AG04450 (cell line): ENCODE measurements around the gene GSC2. TPM values are rescaled to one million over a fixed set of nuclear protein-coding genes. Genes with fewer than 3 reads are reported as not detected.
A peak's percentile ranks its signal among the peaks of the same experiment; 100 is the strongest.

ENCODE experiments used
- CTCF ChIA-PET: fragments of 300-600, 350-600 bp; formaldehyde crosslinking; extraction: SDS; loops from one replicate; lab custom pipeline; 2022; ENCODE audit warnings: antibody characterized with exemption, inconsistent platforms; lab: Charles Lee
- POLR2A ChIA-PET: fragments of 350-600 bp; formaldehyde crosslinking; extraction: SDS; loops from one replicate; lab custom pipeline; 2021; ENCODE audit warnings: antibody characterized with exemption, inconsistent platforms; lab: Yijun Ruan, JAX
- DNase-seq: peaks from one replicate; pipeline ENCODE4 v3.0.0-alpha.2; 2011; ENCODE audit warnings: low read depth, low spot score
- H3K27ac ChIP-seq: one replicate; pipeline ENCODE4 v1.5.1; 2012; ENCODE audit warnings: low read depth, low read length, control low read depth
- H3K27me3 ChIP-seq: one replicate; pipeline ENCODE4 v1.6.0; 2012; ENCODE audit warnings: low read length; ENCODE audit not compliant: control insufficient read depth, insufficient read depth
- H3K4me3 ChIP-seq: 2 replicates; pipeline ENCODE4 v1.5.1; 2011; ENCODE audit warnings: mild to moderate bottlenecking, low read depth, low read length, control low read depth
- H3K9me3 ChIP-seq: 2 replicates; pipeline ENCODE4 v1.5.1; 2012; ENCODE audit warnings: low read length; ENCODE audit not compliant: control insufficient read depth, insufficient read depth
- polyA plus RNA-seq: library from polyadenylated mRNA; depleted of rRNA; stranded (reverse); fragments of >200 nt; gene quantifications from 2 replicates; pipeline ENCODE4 v1.2.3, GENCODE V29; 2011
- TF ChIP-seq, protein P1 (sequence below): IDR thresholded peaks from 2 replicates; pipeline ENCODE4 v1.5.1; 2011; ENCODE audit warnings: low read depth, low read length, control low read depth, inconsistent platforms

GSC2 gene
- polyA plus RNA-seq, 1 experiment = not detected

DNA sequence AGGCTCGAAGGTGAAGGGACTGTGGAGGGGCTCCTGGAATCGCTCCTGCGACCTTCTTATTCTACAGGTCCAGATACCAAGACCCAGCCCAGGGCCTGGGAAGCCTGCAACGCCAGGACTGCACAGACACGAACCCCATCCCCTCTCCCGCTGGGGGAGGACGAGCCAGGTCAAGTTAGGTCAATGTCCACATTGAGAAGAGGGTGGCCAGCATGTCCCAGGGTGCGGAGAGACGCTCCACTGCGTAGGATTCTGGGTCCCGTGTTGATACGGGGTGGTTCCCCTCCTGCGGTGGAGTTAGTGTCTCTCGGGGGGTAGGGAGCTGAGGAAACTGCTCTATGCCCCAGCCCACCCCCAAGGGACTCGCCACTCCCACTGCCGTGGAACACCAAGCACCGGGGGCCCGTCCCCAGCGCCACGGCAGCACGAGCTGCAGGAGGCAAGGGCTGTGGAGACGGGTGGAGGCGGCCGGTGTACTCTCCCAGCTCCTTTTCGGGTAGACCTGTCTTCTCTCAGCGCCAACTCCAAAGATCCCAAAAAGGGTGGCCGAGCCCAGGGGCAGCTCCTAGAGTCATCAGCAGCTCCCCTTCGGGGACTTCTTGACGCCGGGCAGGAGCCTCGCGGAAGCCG lies 1.6 kb downstream of the GSC2 start:
- peaks cover 11% of the 10 kb centered on the region for H3K9me3 ChIP-seq
- POLR2A ChIA-PET = no interaction called here
- no peak overlapping the region for H3K27ac ChIP-seq
- CTCF ChIA-PET = no interaction called here
- DNase-seq = no peak
- H3K4me3 ChIP-seq = no peak overlapping the region
- peaks cover 53% of the 10 kb centered on the region for H3K27me3 ChIP-seq
- TF ChIP-seq, protein P1, sequence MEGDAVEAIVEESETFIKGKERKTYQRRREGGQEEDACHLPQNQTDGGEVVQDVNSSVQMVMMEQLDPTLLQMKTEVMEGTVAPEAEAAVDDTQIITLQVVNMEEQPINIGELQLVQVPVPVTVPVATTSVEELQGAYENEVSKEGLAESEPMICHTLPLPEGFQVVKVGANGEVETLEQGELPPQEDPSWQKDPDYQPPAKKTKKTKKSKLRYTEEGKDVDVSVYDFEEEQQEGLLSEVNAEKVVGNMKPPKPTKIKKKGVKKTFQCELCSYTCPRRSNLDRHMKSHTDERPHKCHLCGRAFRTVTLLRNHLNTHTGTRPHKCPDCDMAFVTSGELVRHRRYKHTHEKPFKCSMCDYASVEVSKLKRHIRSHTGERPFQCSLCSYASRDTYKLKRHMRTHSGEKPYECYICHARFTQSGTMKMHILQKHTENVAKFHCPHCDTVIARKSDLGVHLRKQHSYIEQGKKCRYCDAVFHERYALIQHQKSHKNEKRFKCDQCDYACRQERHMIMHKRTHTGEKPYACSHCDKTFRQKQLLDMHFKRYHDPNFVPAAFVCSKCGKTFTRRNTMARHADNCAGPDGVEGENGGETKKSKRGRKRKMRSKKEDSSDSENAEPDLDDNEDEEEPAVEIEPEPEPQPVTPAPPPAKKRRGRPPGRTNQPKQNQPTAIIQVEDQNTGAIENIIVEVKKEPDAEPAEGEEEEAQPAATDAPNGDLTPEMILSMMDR = no peak

DNA sequence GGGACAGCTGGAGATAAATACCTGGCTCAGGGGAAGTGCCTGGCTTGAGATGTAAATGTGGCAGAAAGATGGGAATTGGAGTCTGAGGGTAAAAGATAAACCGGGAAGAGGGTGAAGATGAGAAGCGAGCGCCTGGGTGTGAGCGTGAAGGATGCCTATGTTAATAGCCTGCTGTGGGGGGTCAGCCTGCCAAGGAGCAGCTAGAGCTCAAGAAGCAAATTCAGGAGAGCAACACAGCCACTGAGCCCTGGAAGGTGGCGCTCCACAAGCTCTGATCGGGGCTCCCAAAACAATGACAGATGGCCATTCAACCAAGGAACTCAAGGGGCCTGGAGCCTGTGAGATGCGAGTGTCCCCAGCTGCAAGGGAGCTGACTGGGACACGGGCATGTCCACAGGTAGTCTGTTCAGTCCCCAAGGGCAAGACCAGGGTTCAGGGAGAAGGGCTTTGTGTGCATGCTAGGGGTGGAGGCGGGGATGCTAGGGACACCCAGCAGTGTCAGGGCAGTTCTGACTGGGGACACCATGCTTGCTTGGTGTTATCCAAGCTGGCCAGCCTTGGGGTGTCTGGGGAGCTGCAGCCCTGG lies 2.8 kb downstream of the GSC2 start:
- H3K9me3 ChIP-seq = peaks cover 11% of the 10 kb centered on the region
- no peak for DNase-seq
- ChIA-PET CTCF (interaction anchor here (1.5 kb wide), 1 partner anchor 15 kb away, joined by 3 read pairs; no protein-coding TSS in a partner anchor), POLR2A (no interaction called here)
- TF ChIP-seq, protein P1 = no peak
- H3K4me3 ChIP-seq = no peak overlapping the region
- no peak overlapping the region for H3K27ac ChIP-seq
- peaks cover 47% of the 10 kb centered on the region for H3K27me3 ChIP-seq

DNA sequence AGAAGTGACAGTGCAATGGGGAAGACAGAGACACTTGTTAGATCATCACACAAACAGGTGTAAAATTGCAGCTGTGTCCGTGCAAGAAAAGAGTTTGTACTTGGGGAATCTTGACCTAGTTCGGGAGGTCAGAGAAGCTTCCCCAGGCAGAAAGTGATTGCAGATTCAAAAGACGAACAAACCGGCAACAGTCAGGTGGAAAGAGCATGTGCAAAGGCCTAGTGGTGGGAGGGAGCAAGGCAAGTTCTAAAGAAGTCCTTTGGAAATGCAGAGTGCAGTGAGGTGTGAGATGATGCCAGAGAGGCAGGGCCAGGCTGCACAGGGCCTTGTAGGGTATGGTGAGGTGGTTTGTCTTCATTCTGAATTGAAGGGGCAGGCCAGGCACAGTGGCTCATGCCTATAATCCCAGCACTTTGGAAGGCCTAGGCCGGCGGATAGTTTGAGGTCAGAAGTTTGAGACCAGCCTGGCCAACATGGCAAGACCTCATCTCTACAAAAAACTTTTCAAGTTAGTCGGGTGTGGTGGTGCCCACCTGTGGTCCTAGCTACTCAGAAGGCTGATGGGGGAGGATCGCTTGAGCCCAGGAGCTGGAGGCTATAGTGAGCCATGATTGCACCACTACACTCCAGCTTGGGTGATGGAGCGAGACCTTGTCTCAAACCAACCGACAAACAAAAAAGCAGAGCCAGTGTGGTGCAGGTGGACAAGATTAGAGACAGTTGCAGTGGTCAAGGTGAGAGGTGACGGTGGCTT lies 3.7 kb downstream of the GSC2 start:
- CTCF ChIA-PET = interaction anchor here (1.5 kb wide), 1 partner anchor 15 kb away, joined by 3 read pairs; no protein-coding TSS in a partner anchor
- DNase-seq = no peak
- peaks cover 8% of the 10 kb centered on the region for H3K9me3 ChIP-seq
- POLR2A ChIA-PET = no interaction called here
- no peak overlapping the region for H3K4me3 ChIP-seq
- H3K27ac ChIP-seq = no peak overlapping the region
- TF ChIP-seq, protein P1 = no peak
- peaks cover 38% of the 10 kb centered on the region for H3K27me3 ChIP-seq

DNA sequence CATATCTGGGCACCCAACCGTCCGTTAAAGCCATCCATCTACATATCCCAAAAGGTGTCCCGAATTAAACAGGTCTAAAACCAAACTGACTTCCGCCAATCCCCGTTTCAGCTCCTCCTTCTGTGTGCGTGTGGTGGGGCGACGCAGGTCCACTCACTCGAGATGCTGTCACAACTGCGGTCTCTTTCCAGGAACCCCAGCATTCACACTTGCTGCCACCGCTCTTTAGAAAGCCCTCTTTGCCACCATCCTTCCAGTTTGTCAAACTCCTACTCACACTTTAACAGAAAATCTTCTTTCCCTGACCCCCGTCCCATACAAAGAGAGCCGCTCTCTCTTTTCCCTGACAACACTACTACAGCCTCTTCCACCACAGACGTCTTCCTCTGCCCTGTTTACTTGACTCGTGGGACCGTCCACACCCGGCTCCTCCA lies 6.1 kb downstream of the GSC2 start:
- Histone ChIP-seq H3K27me3 (peaks cover 24% of the 10 kb centered on the region), H3K27ac (peak overlapping the region; percentile 57), H3K9me3 (peaks cover 4% of the 10 kb centered on the region; the same call in 1 of the 2 replicates), H3K4me3 (peak overlapping the region; percentile 97)
- POLR2A ChIA-PET = interaction anchor here (0.5 to 1.3 kb wide), 5 partner anchors 10 to 336 kb away, joined by 3 to 13 read pairs (median 4); partner anchors contain the start of genes CDC45 and DGCR2
- CTCF ChIA-PET = interaction anchor here (0.8 to 2.4 kb wide), 9 partner anchors 8 to 770 kb away, joined by 3 to 15 read pairs (median 5); no protein-coding TSS in a partner anchor
- DNase-seq = no peak
- TF ChIP-seq, protein P1 = no peak
